SH-SY5Y (cell line): ENCODE results near the gene CCL15.

ENCODE experiments used
- GATA2 ChIP-seq: IDR thresholded peaks from 2 replicates; pipeline ENCODE4 v1.6.1; 2011; ENCODE audit warnings: mild to moderate bottlenecking, low read depth, low read length
- GATA3 ChIP-seq: IDR thresholded peaks from 2 replicates; pipeline ENCODE4 v1.6.1; 2011; ENCODE audit warnings: low read depth, mild to moderate bottlenecking, low read length, moderate library complexity

GRCh38 chr17:36034127-36034526 is 32.8 kb upstream of the CCL15 start:
- TF ChIP-seq GATA2, result no peak
- TF ChIP-seq GATA3, result no peak
